Muscle of arm (tissue), 12 donors: ENCODE data around the gene PDE3B. TPM values are rescaled to one million over a fixed set of nuclear protein-coding genes. Genes with fewer than 3 reads are reported as not detected.
"Not testable (repeated sequence)": the region's sequence is repeated elsewhere in the genome, so short reads cannot be mapped to it uniquely, and the experiment has no call there.

Experiments
- DNase-seq: peaks from one replicate; pipeline ENCODE4 v3.0.0-alpha.2; 2013
- polyA plus RNA-seq, 12 donors: library from polyadenylated mRNA; unstranded; fragments of 120-200 nt; gene quantifications; one replicate each; pipeline ENCODE4 v1.2.1, GENCODE V29; 2013; ENCODE audit not compliant: insufficient read length in 12 of 12

Gene PDE3B
- polyA plus RNA-seq, 12 donors = 1.3 to 5.6 (median 2.1) TPM; not detected in 1

- DNase-seq = no peak
Observed at GRCh38 chr11:14638561-14638960, 5.0 kb upstream of the PDE3B start.

- DNase-seq = no peak
Observed at GRCh38 chr11:14641801-14642200, 1.8 kb upstream of the PDE3B start.

GRCh38 chr11:14642453-14642852 is 1.2 kb upstream of the PDE3B start:
- no peak for DNase-seq

GRCh38 chr11:14642873-14643696 is 519 bp upstream of the PDE3B start:
- DNase-seq = no peak

GRCh38 chr11:14644226-14645014 is 816 bp downstream of the PDE3B start:
- peak; percentile 37 for DNase-seq

GRCh38 chr11:14645015-14645912 is 1.7 kb downstream of the PDE3B start:
- DNase-seq = peak; percentile 13

GRCh38 chr11:14645985-14646900 is 2.6 kb downstream of the PDE3B start:
- no peak for DNase-seq

GRCh38 chr11:14650064-14650463 is 6.5 kb downstream of the PDE3B start:
- DNase-seq = no peak

- DNase-seq = no peak
Observed at GRCh38 chr11:14653090-14653489, 9.5 kb downstream of the PDE3B start.

GRCh38 chr11:14655435-14655834 is 11.8 kb downstream of the PDE3B start:
- DNase-seq = no peak

- no peak for DNase-seq
Observed at GRCh38 chr11:14656536-14657457, 13.2 kb downstream of the PDE3B start.

GRCh38 chr11:14657841-14658240 is 14.2 kb downstream of the PDE3B start:
- DNase-seq = no peak

- not testable (repeated sequence) for DNase-seq
Observed at GRCh38 chr11:14664926-14665325, 21.3 kb downstream of the PDE3B start.

GRCh38 chr11:14667329-14667728 is 23.7 kb downstream of the PDE3B start:
- not testable (repeated sequence) for DNase-seq

GRCh38 chr11:14668731-14669301 is 25.2 kb downstream of the PDE3B start:
- DNase-seq = no peak

GRCh38 chr11:14669499-14669898 is 25.9 kb downstream of the PDE3B start:
- no peak for DNase-seq

GRCh38 chr11:14669958-14670357 is 26.4 kb downstream of the PDE3B start:
- no peak for DNase-seq

GRCh38 chr11:14672635-14673034 is 29.0 kb downstream of the PDE3B start:
- no peak for DNase-seq

- DNase-seq = no peak
Observed at GRCh38 chr11:14673421-14673820, 29.8 kb downstream of the PDE3B start.
